Measurements from ENCODE around the gene IFNA5. TPM values are rescaled to one million over a fixed set of nuclear protein-coding genes. Genes with fewer than 3 reads are reported as not detected.

The IFNA5 gene
- total RNA-seq, 2 experiments from 2014 or later, result not detected

DNA sequence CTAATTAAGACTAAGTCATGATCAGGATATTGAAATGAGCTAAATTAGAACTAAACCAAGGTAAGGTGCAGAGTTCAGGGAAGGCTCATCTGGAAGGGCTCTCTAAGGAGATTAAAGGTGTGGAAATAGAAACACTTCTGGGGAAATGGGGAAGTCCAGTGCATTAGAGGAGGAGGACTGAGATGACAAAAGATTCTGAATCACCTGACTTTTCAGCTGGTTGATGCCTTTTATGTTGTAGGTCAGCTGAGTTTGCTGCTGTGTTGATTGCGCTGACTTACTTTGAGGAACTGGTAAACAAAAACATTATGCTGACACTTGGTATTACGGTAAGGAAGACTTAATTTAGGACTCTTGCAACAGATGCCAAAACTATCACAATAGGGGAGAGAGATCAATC is 23.8 kb downstream of the IFNA5 start:
- intact Hi-C loops (cut with DNase I, micrococcal nuclease), result no loop called here
- H3K9me3 Mint-ChIP-seq, result no peaks in the 10 kb centered on the region
- no peak overlapping the region for H3K27ac ChIP-seq (ENCODE audit: low read depth in 1 of 2, low read length in 2 of 2)
- H3K27me3 Mint-ChIP-seq, result peaks cover 20% of the 10 kb centered on the region
- no peak for TF ChIP-seq CTCF (IDR thresholded peaks at IDR 0.05)
- H3K36me3 ChIP-seq (ENCODE audit: insufficient read depth, low read length), result no peaks in the 10 kb centered on the region
- ChIA-PET CTCF (no interaction called here), POLR2A (no interaction called here)
- H3K4me3 ChIP-seq (ENCODE audit: low read length), result no peak overlapping the region
- no peak for DNase-seq
- H3K27me3 ChIP-seq (ENCODE audit: control insufficient read depth in 1 of 2, insufficient read depth in 2 of 2, low read length in 2 of 2), result peaks cover 0 to 6% of the 10 kb centered on the region in 2 experiments
- H3K36me3 Mint-ChIP-seq (ENCODE audit: low read depth), result no peaks in the 10 kb centered on the region
- no peak overlapping the region for H3K4me3 Mint-ChIP-seq
- H3K27ac Mint-ChIP-seq, result no peak overlapping the region
- H3K9me3 ChIP-seq (ENCODE audit: control insufficient read depth in 1 of 2, insufficient read depth in 1 of 2, low read length in 2 of 2), result no peaks in the 10 kb centered on the region
- H3K4me1 ChIP-seq (ENCODE audit: insufficient read depth, low read length), result no peaks in the 10 kb centered on the region
- no peak for ATAC-seq (ENCODE audit: poor library complexity)
- H3K4me1 Mint-ChIP-seq (ENCODE audit: low read depth), result no peaks in the 10 kb centered on the region

DNA sequence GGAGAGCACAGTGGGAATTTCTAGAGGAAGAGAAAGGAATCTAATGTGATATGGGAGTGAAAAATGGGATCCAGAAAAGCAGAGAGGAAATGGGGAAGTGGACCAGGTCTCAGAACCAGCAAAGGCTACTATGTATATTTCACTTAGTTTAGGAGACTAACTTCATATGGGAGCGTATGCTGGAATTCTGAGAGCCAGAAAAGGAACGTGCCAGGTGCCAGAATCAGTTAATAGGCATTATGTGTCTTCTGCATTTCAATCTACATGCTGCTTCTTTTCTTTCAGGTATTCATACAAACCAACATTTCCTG is 36.8 kb downstream of the IFNA5 start:
- CTCF ChIA-PET, result no interaction called here
- Histone ChIP-seq H3K27ac (ENCODE audit: low read depth in 1 of 2, low read length in 2 of 2) (no peak overlapping the region), H3K27me3 (ENCODE audit: control insufficient read depth in 1 of 2, insufficient read depth in 2 of 2, low read length in 2 of 2) (peaks cover 2 to 3% of the 10 kb centered on the region in 2 experiments), H3K4me3 (ENCODE audit: low read length) (no peak overlapping the region), H3K9me3 (ENCODE audit: control insufficient read depth in 1 of 2, insufficient read depth in 1 of 2, low read length in 2 of 2) (no peaks in the 10 kb centered on the region), H3K4me1 (ENCODE audit: insufficient read depth, low read length) (no peaks in the 10 kb centered on the region), H3K36me3 (ENCODE audit: insufficient read depth, low read length) (no peaks in the 10 kb centered on the region)
- intact Hi-C loops (cut with DNase I, micrococcal nuclease), result no loop called here
- POLR2A ChIA-PET, result no interaction called here
- no peak for DNase-seq
- no peak for TF ChIP-seq CTCF (IDR thresholded peaks at IDR 0.05)
- Mint-ChIP-seq H3K27ac (no peak overlapping the region), H3K27me3 (peaks cover 28% of the 10 kb centered on the region), H3K4me3 (no peak overlapping the region), H3K9me3 (peaks cover 5% of the 10 kb centered on the region), H3K36me3 (ENCODE audit: low read depth) (no peaks in the 10 kb centered on the region), H3K4me1 (ENCODE audit: low read depth) (no peaks in the 10 kb centered on the region)
- no peak for ATAC-seq (ENCODE audit: poor library complexity)

DNA sequence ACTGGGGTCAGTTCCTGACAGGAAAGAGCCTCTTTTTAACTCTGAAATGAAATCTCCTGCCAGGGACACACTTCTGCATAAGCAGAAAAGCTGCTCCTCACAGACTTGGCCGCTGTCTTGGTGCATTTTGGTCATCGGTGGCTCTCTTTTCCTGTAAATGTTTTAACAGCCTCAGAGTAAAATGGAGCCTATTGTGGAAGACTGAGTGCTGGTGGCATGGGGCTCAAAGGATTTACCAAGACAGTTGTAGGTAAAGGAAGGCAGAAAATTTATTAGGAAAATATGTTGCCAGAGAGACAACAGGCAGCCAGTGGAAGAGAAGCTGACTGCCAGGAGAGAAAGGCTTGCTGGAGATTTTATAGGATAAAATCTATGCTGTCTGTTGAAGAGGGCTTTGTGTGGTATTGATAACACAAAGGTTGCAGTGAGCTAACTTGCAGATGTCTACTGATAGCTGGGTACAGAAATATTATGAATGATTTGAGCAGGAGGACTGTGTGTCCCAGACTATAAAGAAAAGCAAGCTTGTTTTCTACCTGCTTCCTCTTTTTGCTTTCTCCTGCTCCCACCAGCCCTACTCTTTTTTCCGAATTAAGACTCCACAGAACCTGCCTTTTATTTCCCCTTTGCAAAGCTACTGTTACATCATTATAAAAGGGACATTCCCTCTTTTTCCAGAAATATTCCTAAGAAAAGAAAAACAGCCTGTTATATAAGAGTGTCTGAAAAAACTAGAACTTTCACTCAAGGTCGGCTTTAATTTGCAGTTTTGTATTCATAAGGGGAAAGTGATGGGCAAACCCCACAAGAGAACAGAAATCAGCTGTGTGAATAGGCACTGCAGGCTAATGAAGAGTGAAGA is 37.4 kb downstream of the IFNA5 start:
- no peak for ATAC-seq (ENCODE audit: poor library complexity)
- peaks cover 22% of the 10 kb centered on the region for H3K27me3 Mint-ChIP-seq
- no peak overlapping the region for H3K27ac Mint-ChIP-seq
- no peak overlapping the region for H3K27ac ChIP-seq (ENCODE audit: low read depth in 1 of 2, low read length in 2 of 2)
- DNase-seq, result no peak
- H3K27me3 ChIP-seq (ENCODE audit: control insufficient read depth in 1 of 2, insufficient read depth in 2 of 2, low read length in 2 of 2), result peaks cover 2 to 3% of the 10 kb centered on the region in 2 experiments
- H3K36me3 Mint-ChIP-seq (ENCODE audit: low read depth), result no peaks in the 10 kb centered on the region
- intact Hi-C loops (cut with DNase I, micrococcal nuclease), result no loop called here
- ChIA-PET CTCF (no interaction called here), POLR2A (no interaction called here)
- H3K9me3 ChIP-seq (ENCODE audit: control insufficient read depth in 1 of 2, insufficient read depth in 1 of 2, low read length in 2 of 2), result no peaks in the 10 kb centered on the region
- H3K4me1 Mint-ChIP-seq (ENCODE audit: low read depth), result no peaks in the 10 kb centered on the region
- no peaks in the 10 kb centered on the region for H3K36me3 ChIP-seq (ENCODE audit: insufficient read depth, low read length)
- H3K4me3 Mint-ChIP-seq, result no peak overlapping the region
- peaks cover 2% of the 10 kb centered on the region for H3K9me3 Mint-ChIP-seq
- no peak for TF ChIP-seq CTCF (IDR thresholded peaks at IDR 0.05)
- H3K4me3 ChIP-seq (ENCODE audit: low read length), result no peak overlapping the region
- H3K4me1 ChIP-seq (ENCODE audit: insufficient read depth, low read length), result no peaks in the 10 kb centered on the region
